Anterior cingulate cortex (tissue), 58 donors: ENCODE data around the gene MYBPH.

Experiments used
- DNase-seq, 58 donors: peaks; one replicate each; lab custom pipeline; 2025; lab: John Stamatoyannopoulos, UW

The MYBPH gene

GRCh38 chr1:203181586-203182386 is 6.2 kb upstream of the MYBPH start:
- no peak for DNase-seq

GRCh38 chr1:203180611-203181330 is 5.1 kb upstream of the MYBPH start:
- DNase-seq: no peak

GRCh38 chr1:203179667-203180005 is 4.0 kb upstream of the MYBPH start:
- no peak for DNase-seq

- no peak for DNase-seq
Observed at GRCh38 chr1:203178821-203179666, 3.4 kb upstream of the MYBPH start.

- DNase-seq: no peak
Observed at GRCh38 chr1:203178083-203178482, 2.5 kb upstream of the MYBPH start.

- no peak for DNase-seq
Observed at GRCh38 chr1:203177470-203178039, 1.9 kb upstream of the MYBPH start.

- DNase-seq: no peak
Observed at GRCh38 chr1:203177036-203177405, 1.4 kb upstream of the MYBPH start.

- DNase-seq: no peak
Observed at GRCh38 chr1:203176273-203177035, 828 bp upstream of the MYBPH start.

GRCh38 chr1:203175827-203176241 is 208 bp upstream of the MYBPH start:
- peak in 19 of 58 donors; percentile 8 to 65 (median 36) for DNase-seq

- DNase-seq: no peak
Observed at GRCh38 chr1:203174324-203174985, 1.2 kb downstream of the MYBPH start.

- no peak for DNase-seq
Observed at GRCh38 chr1:203173566-203173965, 2.1 kb downstream of the MYBPH start.

GRCh38 chr1:203173011-203173555 is 2.5 kb downstream of the MYBPH start:
- DNase-seq: no peak

GRCh38 chr1:203172184-203173010 is 3.2 kb downstream of the MYBPH start:
- DNase-seq: peak in 43 of 58 donors; percentile 16 to 76 (median 51)

GRCh38 chr1:203171341-203172183 is 4.1 kb downstream of the MYBPH start:
- DNase-seq: no peak

- DNase-seq: no peak
Observed at GRCh38 chr1:203170625-203171330, 4.8 kb downstream of the MYBPH start.

- DNase-seq: no peak
Observed at GRCh38 chr1:203169770-203170520, 5.7 kb downstream of the MYBPH start.
